ENCODE measurements around the gene PTPDC1.
"Not testable (repeated sequence)": the region's sequence is repeated elsewhere in the genome, so short reads cannot be mapped to it uniquely, and the experiment has no call there.

The PTPDC1 gene

GRCh38 chr9:94096819-94097577 is 12.7 kb downstream of the PTPDC1 start:
- DNase-seq = no peak

GRCh38 chr9:94097788-94098414 is 13.6 kb downstream of the PTPDC1 start:
- no peak for DNase-seq

GRCh38 chr9:94100152-94100879 is 16.1 kb downstream of the PTPDC1 start:
- DNase-seq = no peak

- no peak for DNase-seq
These were observed 17.0 kb downstream of the PTPDC1 start for GRCh38 chr9:94101162-94101853.

GRCh38 chr9:94108584-94108983 is 24.3 kb downstream of the PTPDC1 start:
- DNase-seq = no peak

DNA sequence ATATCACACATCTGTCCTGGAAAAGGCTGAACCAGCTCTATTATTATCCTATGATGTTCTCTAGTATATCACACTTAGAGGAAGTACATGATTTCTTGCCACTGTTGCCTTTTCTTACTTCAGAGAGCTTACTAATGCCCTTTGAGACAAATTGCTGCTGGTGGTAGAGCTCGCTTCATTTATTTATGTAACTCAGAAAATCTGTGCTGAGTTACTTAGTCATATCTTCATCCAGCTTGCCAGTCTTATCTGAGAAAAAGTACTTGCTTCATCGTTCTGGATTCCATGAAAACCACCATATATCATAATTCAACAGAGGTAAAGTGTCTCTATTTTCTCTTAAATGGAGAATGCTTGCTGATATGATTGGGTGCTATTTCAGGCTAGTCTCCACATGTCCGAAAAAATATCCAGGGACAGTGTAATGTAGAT is 26.6 kb downstream of the PTPDC1 start:
- no peak for DNase-seq

DNA sequence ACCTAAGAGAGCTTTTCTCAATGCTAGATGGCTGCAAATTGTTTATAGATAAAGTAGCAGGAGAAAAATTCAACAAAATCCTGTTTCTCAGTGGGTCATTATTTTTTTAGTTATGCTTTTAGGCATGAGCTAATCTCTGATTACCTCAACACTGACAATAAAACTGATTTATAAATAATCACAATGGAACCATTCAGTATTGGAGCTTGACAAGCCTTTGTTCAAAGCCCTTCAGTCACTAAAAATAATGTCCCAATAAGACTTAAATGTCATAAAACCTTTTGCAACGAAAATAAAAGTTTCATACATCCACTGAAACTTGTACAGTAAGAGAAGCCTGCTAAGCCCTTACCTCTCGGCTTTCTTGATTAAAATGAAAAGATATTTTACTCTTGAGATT is 27.2 kb downstream of the PTPDC1 start:
- no peak for DNase-seq

DNA sequence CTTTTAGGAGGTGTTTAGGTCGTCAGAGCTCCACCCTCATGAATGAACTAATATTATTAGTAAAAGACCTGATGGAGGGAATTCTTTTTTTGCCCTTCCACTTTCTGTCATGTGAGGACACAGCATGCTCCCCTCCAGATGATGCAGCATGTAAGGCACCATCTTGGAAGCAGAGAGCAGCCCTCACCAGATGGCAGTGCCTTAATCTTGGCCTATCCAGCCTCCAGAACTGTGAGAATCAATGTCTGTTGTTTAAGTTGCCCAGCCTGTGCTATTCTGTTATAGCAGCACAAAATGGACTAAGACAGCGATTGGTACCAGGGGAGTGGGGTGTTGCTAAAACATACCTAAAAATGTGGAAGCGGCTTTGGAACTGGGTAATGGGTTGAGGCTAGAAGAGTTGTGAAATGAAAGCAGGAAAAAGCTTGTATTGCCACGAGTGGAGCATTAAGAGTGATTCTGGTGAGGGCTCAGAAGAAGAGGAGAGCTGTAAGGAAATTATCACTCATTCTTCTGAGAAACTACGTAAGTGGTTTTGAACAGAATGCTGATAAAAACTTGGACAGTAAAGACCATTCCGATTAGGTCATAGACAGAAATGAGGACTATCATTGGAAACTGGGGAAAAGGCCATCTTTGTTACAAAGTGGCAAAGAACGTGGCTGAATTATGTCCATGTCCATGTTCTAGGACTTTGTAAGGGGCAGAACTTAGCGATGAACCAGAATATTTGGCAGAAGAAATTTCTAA is 28.6 kb downstream of the PTPDC1 start:
- DNase-seq = no peak

DNA sequence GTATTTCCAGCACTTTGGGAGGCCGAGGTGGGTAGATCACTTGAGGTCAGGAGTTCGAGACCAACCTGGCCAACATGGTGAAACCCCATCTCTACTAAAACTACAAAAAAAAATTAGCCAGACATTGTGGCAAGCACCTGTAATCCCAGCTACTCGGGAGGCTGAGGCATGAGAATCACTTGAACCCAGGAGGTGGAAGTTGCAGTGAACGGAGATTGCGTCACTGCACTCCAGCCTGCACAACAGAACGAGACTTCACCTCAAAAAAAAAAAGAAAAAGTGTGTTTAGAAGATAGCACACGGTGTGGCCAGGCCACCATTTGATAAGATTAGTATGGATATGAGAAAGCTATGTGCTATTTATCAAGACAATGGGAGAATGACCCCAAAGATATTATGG is 35.8 kb downstream of the PTPDC1 start:
- DNase-seq = not testable (repeated sequence)

- no peak for DNase-seq
These were observed 36.7 kb downstream of the PTPDC1 start for GRCh38 chr9:94120854-94121376.

GRCh38 chr9:94126844-94127243 is 42.6 kb downstream of the PTPDC1 start:
- DNase-seq = no peak

- no peak for DNase-seq
These were observed 43.5 kb downstream of the PTPDC1 start for GRCh38 chr9:94127806-94128205.

- DNase-seq = no peak
These were observed 44.3 kb downstream of the PTPDC1 start for GRCh38 chr9:94128580-94128979.

GRCh38 chr9:94134629-94135028 is 50.4 kb downstream of the PTPDC1 start:
- no peak for DNase-seq

DNA sequence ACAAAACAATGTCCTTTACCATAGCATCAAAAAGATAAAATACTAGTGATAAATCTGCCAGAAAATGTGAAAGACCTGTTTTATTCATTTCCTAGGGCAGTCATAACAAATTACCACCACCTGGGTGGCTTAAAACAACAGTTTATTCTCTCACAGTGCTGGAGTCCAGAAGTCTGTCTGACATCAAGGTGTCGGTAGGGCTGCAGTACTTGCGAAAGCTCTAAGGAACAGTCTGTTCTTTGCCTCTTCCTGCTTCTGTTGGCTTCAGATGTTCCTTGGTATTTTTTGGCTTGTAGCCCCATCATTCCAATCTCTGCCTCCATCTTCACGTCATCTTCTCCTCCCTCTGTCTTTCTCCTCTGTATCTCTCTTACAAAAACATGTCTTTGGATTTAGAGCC is 51.0 kb downstream of the PTPDC1 start:
- DNase-seq = no peak

DNA sequence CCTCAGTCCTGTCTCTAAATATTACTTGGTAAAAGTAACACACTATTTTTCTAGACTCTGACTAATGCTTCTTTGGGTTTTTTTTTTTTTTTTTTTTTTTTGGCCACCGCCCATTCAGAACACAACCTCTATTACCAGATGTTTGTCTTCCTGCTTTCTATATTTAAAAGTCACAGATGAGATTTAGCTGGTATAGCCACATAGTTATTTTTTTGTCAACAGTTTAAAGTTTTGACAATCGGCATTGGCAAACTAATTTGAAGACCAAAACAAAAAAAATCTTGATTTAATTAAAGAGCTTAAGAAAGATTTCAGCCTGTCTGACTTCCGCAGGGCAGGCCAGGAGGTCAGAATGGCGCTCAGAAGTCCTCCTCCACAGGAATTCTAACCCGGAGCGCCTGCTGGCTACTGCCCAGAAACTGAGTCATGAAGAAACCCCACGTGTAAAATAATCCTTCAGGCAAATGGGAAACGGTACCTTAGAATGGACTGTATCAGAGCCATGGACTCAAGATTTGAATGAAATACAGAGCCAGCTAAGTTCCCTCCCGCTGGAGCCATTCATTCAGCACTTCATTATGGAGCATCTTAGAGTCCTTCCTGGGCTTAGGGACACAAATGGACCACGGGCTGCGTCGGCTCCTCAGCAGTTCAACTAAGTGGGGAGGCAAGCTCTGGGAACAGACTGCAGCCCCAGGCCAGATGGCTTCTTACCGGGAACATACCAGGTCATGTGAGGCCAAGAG is 55.6 kb downstream of the PTPDC1 start:
- no peak for DNase-seq

- no peak for DNase-seq
These were observed 56.1 kb downstream of the PTPDC1 start for GRCh38 chr9:94140418-94140780.

DNA sequence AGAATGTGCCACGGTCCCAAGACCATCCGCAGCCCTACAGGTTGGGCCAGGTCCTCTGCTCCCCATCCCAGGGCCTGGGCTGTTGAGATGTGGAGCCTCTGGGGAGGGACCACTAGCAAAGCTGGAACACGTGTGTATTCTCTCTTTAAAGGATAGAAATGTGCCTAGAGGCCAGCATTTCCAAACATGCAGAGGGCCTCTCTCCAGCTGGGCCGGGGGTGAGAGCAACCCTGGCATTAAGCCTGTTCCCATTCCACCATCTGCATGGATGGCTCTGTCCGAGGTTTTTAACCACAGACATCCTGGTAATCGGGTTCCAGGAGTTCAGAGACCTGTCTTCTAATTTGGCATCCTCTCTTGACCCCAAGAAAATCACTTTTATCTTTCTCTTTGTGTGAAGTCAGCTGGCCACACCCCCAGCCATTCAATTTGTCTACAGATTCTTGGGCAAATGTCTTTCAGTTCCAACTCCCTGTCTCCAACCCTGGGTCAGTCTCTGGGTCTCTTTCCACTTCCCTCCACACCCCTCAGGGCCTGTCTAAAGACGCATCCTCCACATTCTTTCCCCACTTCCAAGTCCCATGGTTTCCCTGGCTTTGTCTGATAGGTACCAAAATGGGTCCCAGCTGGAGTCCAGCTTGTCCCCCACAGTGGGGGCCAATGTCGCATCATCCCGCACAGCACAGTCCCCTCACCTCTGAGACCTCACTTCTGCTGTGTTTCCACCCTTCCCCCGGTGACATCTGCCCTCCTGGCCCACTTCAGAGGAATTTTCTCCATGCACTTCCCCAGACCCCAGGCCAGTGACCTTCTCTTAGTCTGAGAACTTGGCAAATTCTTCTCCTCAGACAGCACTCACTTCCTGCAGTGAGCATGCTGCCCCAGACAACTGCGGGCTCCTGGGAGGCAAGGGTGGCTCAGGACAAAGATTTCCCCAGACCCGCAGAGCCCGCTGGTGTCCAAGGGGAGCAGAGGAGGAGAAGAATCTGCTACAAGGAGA is 56.8 kb downstream of the PTPDC1 start:
- DNase-seq = no peak

GRCh38 chr9:94142353-94142752 is 58.1 kb downstream of the PTPDC1 start:
- no peak for DNase-seq

DNA sequence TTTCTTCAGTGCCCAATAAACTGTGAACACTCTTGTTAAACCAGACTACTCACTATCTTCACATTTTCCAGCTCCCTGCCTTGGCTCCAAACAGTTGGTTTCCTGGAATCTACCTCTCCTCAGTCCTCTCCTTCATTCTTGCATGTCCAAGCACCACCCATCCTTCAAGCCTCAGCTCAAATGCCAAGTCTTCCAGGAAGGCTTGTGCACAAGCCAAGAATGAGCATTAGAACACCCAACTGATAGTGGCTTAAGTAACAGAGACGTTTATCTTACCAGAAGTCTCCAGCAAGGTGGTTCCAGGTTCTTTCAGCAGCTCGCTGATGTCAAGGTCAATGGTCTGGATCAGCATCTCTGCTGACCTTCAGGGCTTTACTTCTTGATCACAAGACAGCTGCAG is 60.1 kb downstream of the PTPDC1 start:
- DNase-seq = no peak

Data from SHP77 treated with DMSO at 0.1 percent for 48 hours (cell line).